K562 (cell line): ENCODE results near the gene HJV. TPM values are rescaled to one million over a fixed set of nuclear protein-coding genes. Genes with fewer than 3 reads are reported as not detected.
A peak's percentile ranks its signal among the peaks of the same experiment; 100 is the strongest.

Source experiments
- ADNP ChIP-seq: fragments of 200-800 bp; sonication (Bioruptor generic); IDR thresholded peaks from 2 replicates; pipeline ENCODE4 v1.6.1; 2016; ENCODE audit warnings: missing genetic modification characterization, missing compliant biosample characterization
- ATF3 ChIP-seq, 2 experiments: fragments of 450-650 bp in 1 of 2; sonication (generic) in 1 of 2; formaldehyde crosslinking in 1 of 2; IDR thresholded peaks in 1 of 2; conservative IDR thresholded peaks in 1 of 2; 2 replicates each; pipeline versions ENCODE4 v1.6.1 to v1.8.1; 2016 to 2023; ENCODE audit warnings: mild to moderate bottlenecking in 2 of 2, moderate library complexity in 2 of 2, inconsistent platforms in 1 of 2, missing genetic modification reagents in 1 of 2
- CBX1 ChIP-seq: sonication (generic); IDR thresholded peaks from 2 replicates; pipeline ENCODE4 v1.6.1; 2016; ENCODE audit warnings: antibody characterized with exemption, low read depth, mild to moderate bottlenecking
- E2F5 ChIP-seq: sonication (generic); formaldehyde crosslinking; IDR thresholded peaks from 2 replicates; pipeline ENCODE4 v1.8.0; 2022; ENCODE audit warnings: mild to moderate bottlenecking, missing genetic modification reagents
- ETV1 ChIP-seq: fragments of 450-650 bp; conservative IDR thresholded peaks from 2 replicates; pipeline ENCODE4 v1.6.1; 2016; ENCODE audit warnings: missing genetic modification characterization, control low read depth, low read depth, missing compliant biosample characterization
- GTF2F1 ChIP-seq: IDR thresholded peaks from 2 replicates; pipeline ENCODE4 v1.6.1; 2011; ENCODE audit warnings: low read depth, low read length, improper control_type of control experiment
- IFI16 ChIP-seq: fragments of 250-450 bp; sonication (Bioruptor Pico); IDR thresholded peaks from 2 replicates; pipeline ENCODE4 v2.1.2; 2022; ENCODE audit warnings: mild to moderate bottlenecking, inconsistent platforms
- MAZ ChIP-seq, 2 experiments: fragments of 450-650 bp in 1 of 2; sonication (generic) in 1 of 2; formaldehyde crosslinking; IDR thresholded peaks in 1 of 2; conservative IDR thresholded peaks in 1 of 2; 2 replicates each; pipeline versions ENCODE4 v1.4.0 to v1.5.0; 2020; ENCODE audit warnings: mild to moderate bottlenecking in 1 of 2, missing genetic modification reagents in 1 of 2
- NR2C1 ChIP-seq, 2 experiments: fragments of 450-650 bp; IDR thresholded peaks; 2 replicates each; pipeline ENCODE4 v1.6.1; 2017; ENCODE audit warnings: mild to moderate bottlenecking in 2 of 2, antibody characterized with exemption in 1 of 2, inconsistent platforms in 1 of 2, missing compliant biosample characterization in 1 of 2, missing genetic modification characterization in 1 of 2
- PKNOX1 ChIP-seq: fragments of 450-650 bp; IDR thresholded peaks from 2 replicates; pipeline ENCODE4 v1.6.1; 2016
- RAD51 ChIP-seq: fragments of 450-650 bp; IDR thresholded peaks from 2 replicates; pipeline ENCODE4 v1.7.1; 2016; ENCODE audit warnings: low read depth, mild to moderate bottlenecking, borderline replicate concordance
- ZNF3 ChIP-seq: fragments of 250-450 bp; sonication (Bioruptor Pico); IDR thresholded peaks from 2 replicates; pipeline ENCODE4 v1.5.0; 2021; ENCODE audit warnings: mild to moderate bottlenecking, moderate library complexity
- ZNF407 ChIP-seq: fragments of 450-650 bp; IDR thresholded peaks from 2 replicates; pipeline ENCODE4 v1.6.1; 2016; ENCODE audit warnings: low read depth
- ZNF830 ChIP-seq: fragments of 250-450 bp; sonication (Bioruptor Pico); IDR thresholded peaks from 2 replicates; pipeline ENCODE4 v1.5.0; 2021; ENCODE audit warnings: mild to moderate bottlenecking
- polyA plus RNA-seq, 8 experiments: library from polyadenylated mRNA; depleted of rRNA in 4 of 8; stranded (reverse) in 5 of 8; unstranded in 3 of 8; fragments of >200 nt; fragmentation: Nextera tagmentation in 2 of 8; fragmentation: Illumina TruSeq in 1 of 8; extraction: Ambion mirVana in 2 of 8; extraction: Trizol in 1 of 8; gene quantifications; 2 replicates each; pipeline versions ENCODE4 v1.2.1 to v1.2.3, GENCODE V29; 2011 to 2014; ENCODE audit warnings: inconsistent platforms in 1 of 8, missing spikeins in 1 of 8
- total RNA-seq, 7 experiments: library from RNA; depleted of rRNA in 6 of 7; stranded (reverse); fragments of >200 nt in 6 of 7; fragmentation: Illumina TruSeq in 2 of 7; extraction: Trizol in 2 of 7; gene quantifications; 2 replicates each; pipeline versions ENCODE4 v1.2.1 to v1.2.3, GENCODE V29; 2011 to 2021; ENCODE audit warnings: low replicate concordance in 1 of 7

The HJV gene
- total and polyA plus RNA-seq, 9 of the 15 experiments (the other 6 are each of a cell fraction or from before 2014, with no cell fraction given) = 1.0 to 6.6 (median 2.4) TPM

GRCh38 chr1:146012703-146013558 lies 8.6 kb downstream of the HJV start (continued):
- TF ChIP-seq PKNOX1 = peak; percentile 27; the same call in 1 of the 2 replicates
- TF ChIP-seq RAD51 = no peak
- TF ChIP-seq MAZ (CRISPR knock-in tag; conservative IDR thresholded peaks at IDR 0.05 in 1 of 2, IDR thresholded peaks at IDR 0.05 in 1 of 2) = peak in 1 of 2 experiments; percentile 56; a peak in 1 of 4 replicates
- TF ChIP-seq ZNF830 = no peak
- no peak for TF ChIP-seq ZNF3
- no peak for TF ChIP-seq E2F5 (CRISPR knock-in tag)
- no peak for TF ChIP-seq ETV1 (tag)
- TF ChIP-seq GTF2F1 = no peak
- peak; percentile 55; the same call in 1 of the 2 replicates for TF ChIP-seq ATF3 (IDR thresholded peaks at IDR 0.05)
- TF ChIP-seq ATF3 (CRISPR knock-in tag; conservative IDR thresholded peaks at IDR 0.05) = no peak
- no peak for TF ChIP-seq CBX1
- no peak for TF ChIP-seq ADNP (tag)
- no peak for TF ChIP-seq IFI16
- no peak for TF ChIP-seq NR2C1 (IDR thresholded peaks at IDR 0.05)
- no peak for TF ChIP-seq NR2C1 (tag; IDR thresholded peaks at IDR 0.05)
- no peak for TF ChIP-seq ZNF407
